WTC11 (cell line): ENCODE measurements around the gene TGIF1. TPM values are rescaled to one million over a fixed set of nuclear protein-coding genes. Genes with fewer than 3 reads are reported as not detected.

Experiments used
- ATAC-seq: fragments of 200-7000 bp; cut with Tn5 transposase; 2 replicates; pipeline ENCODE4 v1.10.0; 2021; ENCODE audit warnings: mild to moderate bottlenecking, moderate library complexity
- CTCF ChIA-PET: fragments of 300-600 bp; sonication (Branson Sonifier 250); formaldehyde crosslinking; loops from one replicate; lab custom pipeline; 2021; ENCODE audit warnings: antibody characterized with exemption; lab: Charles Lee
- POLR2A ChIA-PET: fragments of 350-600 bp; sonication (Branson Sonifier 250); formaldehyde crosslinking; loops from one replicate; lab custom pipeline; 2021; ENCODE audit warnings: antibody characterized with exemption; lab: Charles Lee
- DNase-seq: peaks from one replicate; pipeline ENCODE4 v3.0.0; 2021; ENCODE audit warnings: low spot score
- H3K27ac Mint-ChIP-seq: 2 replicates; pipeline ENCODE4 v1.8.0; 2021; ENCODE audit warnings: mixed read lengths
- H3K27me3 Mint-ChIP-seq: 2 replicates; pipeline ENCODE4 v1.8.0; 2021; ENCODE audit warnings: low read depth, mild to moderate bottlenecking, moderate library complexity, mixed read lengths
- H3K36me3 Mint-ChIP-seq: 2 replicates; pipeline ENCODE4 v1.8.0; 2021; ENCODE audit warnings: mixed read lengths
- H3K4me1 Mint-ChIP-seq: 2 replicates; pipeline ENCODE4 v1.8.0; 2022; ENCODE audit warnings: mixed read lengths
- H3K4me3 Mint-ChIP-seq: 2 replicates; pipeline ENCODE4 v1.8.0; 2021; ENCODE audit warnings: mild to moderate bottlenecking, moderate library complexity, mixed read lengths
- H3K9me3 Mint-ChIP-seq: 2 replicates; pipeline ENCODE4 v1.8.0; 2021; ENCODE audit warnings: mixed read lengths
- CREM ChIP-seq: sonication (generic); formaldehyde crosslinking; IDR thresholded peaks from 2 replicates; pipeline ENCODE4 v1.8.1; 2022; ENCODE audit warnings: mild to moderate bottlenecking, missing genetic modification reagents, moderate library complexity
- ELF4 ChIP-seq: sonication (generic); formaldehyde crosslinking; IDR thresholded peaks from 2 replicates; pipeline ENCODE4 v1.8.1; 2022; ENCODE audit warnings: low read depth, mild to moderate bottlenecking, moderate library complexity, missing genetic modification reagents
- FOXK1 ChIP-seq: sonication (generic); formaldehyde crosslinking; IDR thresholded peaks from 2 replicates; pipeline ENCODE4 v1.8.0; 2022; ENCODE audit warnings: mild to moderate bottlenecking, moderate library complexity, missing genetic modification reagents
- HMGA2 ChIP-seq: fragments of 250-450 bp; sonication (Bioruptor Pico); IDR thresholded peaks from 2 replicates; pipeline ENCODE4 v1.4.0; 2021; ENCODE audit warnings: mild to moderate bottlenecking, moderate library complexity
- IRF2 ChIP-seq: sonication (generic); formaldehyde crosslinking; IDR thresholded peaks from 2 replicates; pipeline ENCODE4 v1.8.0; 2022; ENCODE audit warnings: low read depth, missing genetic modification reagents, borderline replicate concordance
- JUN ChIP-seq: sonication (generic); formaldehyde crosslinking; IDR thresholded peaks from 2 replicates; pipeline ENCODE4 v1.8.0; 2023; ENCODE audit warnings: mild to moderate bottlenecking, missing genetic modification reagents
- MYBL2 ChIP-seq: sonication (generic); formaldehyde crosslinking; IDR thresholded peaks from 2 replicates; pipeline ENCODE4 v1.8.1; 2023; ENCODE audit warnings: mild to moderate bottlenecking, moderate library complexity, missing genetic modification reagents
- NFATC4 ChIP-seq: fragments of 250-450 bp; sonication (Bioruptor Pico); IDR thresholded peaks from 2 replicates; pipeline ENCODE4 v1.9.0; 2021; ENCODE audit warnings: mild to moderate bottlenecking
- NR1H2 ChIP-seq: sonication (generic); formaldehyde crosslinking; IDR thresholded peaks from 2 replicates; pipeline ENCODE4 v1.9.0; 2021; ENCODE audit warnings: mild to moderate bottlenecking, moderate library complexity, missing genetic modification reagents
- NR2C2 ChIP-seq: sonication (generic); formaldehyde crosslinking; IDR thresholded peaks from 2 replicates; pipeline ENCODE4 v1.8.0; 2022; ENCODE audit warnings: mild to moderate bottlenecking, missing genetic modification reagents
- NR3C1 ChIP-seq: sonication (generic); formaldehyde crosslinking; conservative IDR thresholded peaks from 2 replicates; pipeline ENCODE4 v1.8.1; 2023; ENCODE audit warnings: low read depth, mild to moderate bottlenecking, missing genetic modification reagents
- PRRX2 ChIP-seq: fragments of 250-450 bp; sonication (Bioruptor Pico); IDR thresholded peaks from 2 replicates; pipeline ENCODE4 v1.8.0; 2021; ENCODE audit warnings: mild to moderate bottlenecking
- SMAD4 ChIP-seq: sonication (generic); formaldehyde crosslinking; IDR thresholded peaks from 2 replicates; pipeline ENCODE4 v1.8.0; 2022; ENCODE audit warnings: mild to moderate bottlenecking, missing genetic modification reagents
- SOX15 ChIP-seq: fragments of 250-450 bp; sonication (Bioruptor Pico); IDR thresholded peaks from 2 replicates; pipeline ENCODE4 v1.9.0; 2021; ENCODE audit warnings: mild to moderate bottlenecking
- TP53 ChIP-seq: sonication (generic); formaldehyde crosslinking; IDR thresholded peaks from 2 replicates; pipeline ENCODE4 v1.8.1; 2023; ENCODE audit warnings: mild to moderate bottlenecking, missing genetic modification reagents
- ZNF232 ChIP-seq: sonication (generic); formaldehyde crosslinking; IDR thresholded peaks from 2 replicates; pipeline ENCODE4 v1.8.0; 2022; ENCODE audit warnings: mild to moderate bottlenecking, missing genetic modification reagents
- ZNF396 ChIP-seq: fragments of 250-450 bp; sonication (Bioruptor Pico); IDR thresholded peaks from 2 replicates; pipeline ENCODE4 v1.8.0; 2021; ENCODE audit warnings: mild to moderate bottlenecking, moderate library complexity, borderline replicate concordance
- ZNF671 ChIP-seq: fragments of 250-450 bp; sonication (Bioruptor Pico); IDR thresholded peaks from 2 replicates; pipeline ENCODE4 v1.8.0; 2021; ENCODE audit warnings: mild to moderate bottlenecking
- total RNA-seq: library from RNA; stranded (reverse); gene quantifications from 3 replicates; pipeline ENCODE4 v1.2.3, GENCODE V29; 2021
- TF ChIP-seq, protein P1 (sequence below): sonication (generic); formaldehyde crosslinking; IDR thresholded peaks from 2 replicates; pipeline ENCODE4 v1.8.1; 2022; ENCODE audit warnings: mild to moderate bottlenecking, moderate library complexity, missing genetic modification reagents
- TF ChIP-seq, protein P2 (sequence below): sonication (generic); formaldehyde crosslinking; IDR thresholded peaks from 2 replicates; pipeline ENCODE4 v1.8.0; 2022; ENCODE audit warnings: mild to moderate bottlenecking, missing genetic modification reagents
- TF ChIP-seq, protein P3 (sequence below): fragments of 250-450 bp; sonication (Bioruptor Pico); IDR thresholded peaks from 2 replicates; pipeline ENCODE4 v1.8.0; 2021; ENCODE audit warnings: mild to moderate bottlenecking
- TF ChIP-seq, protein P4 (sequence below): sonication (generic); formaldehyde crosslinking; IDR thresholded peaks from 2 replicates; pipeline ENCODE4 v1.8.1; 2022; ENCODE audit warnings: low read depth, mild to moderate bottlenecking, moderate library complexity, missing genetic modification reagents, borderline replicate concordance
- TF ChIP-seq, protein P5 (sequence below): sonication (generic); formaldehyde crosslinking; conservative IDR thresholded peaks from 2 replicates; pipeline ENCODE4 v1.8.1; 2022; ENCODE audit warnings: mild to moderate bottlenecking, missing genetic modification reagents
- TF ChIP-seq, protein P6 (sequence below): sonication (generic); formaldehyde crosslinking; IDR thresholded peaks from 2 replicates; pipeline ENCODE4 v1.8.1; 2022; ENCODE audit warnings: mild to moderate bottlenecking, missing genetic modification reagents, moderate library complexity, borderline replicate concordance
- TF ChIP-seq, protein P7 (sequence below): sonication (generic); formaldehyde crosslinking; IDR thresholded peaks from 2 replicates; pipeline ENCODE4 v1.8.1; 2023; ENCODE audit warnings: mild to moderate bottlenecking, missing genetic modification reagents, moderate library complexity

The TGIF1 gene
- total RNA-seq, 1 experiment from 2014 or later, result 206 TPM

DNA sequence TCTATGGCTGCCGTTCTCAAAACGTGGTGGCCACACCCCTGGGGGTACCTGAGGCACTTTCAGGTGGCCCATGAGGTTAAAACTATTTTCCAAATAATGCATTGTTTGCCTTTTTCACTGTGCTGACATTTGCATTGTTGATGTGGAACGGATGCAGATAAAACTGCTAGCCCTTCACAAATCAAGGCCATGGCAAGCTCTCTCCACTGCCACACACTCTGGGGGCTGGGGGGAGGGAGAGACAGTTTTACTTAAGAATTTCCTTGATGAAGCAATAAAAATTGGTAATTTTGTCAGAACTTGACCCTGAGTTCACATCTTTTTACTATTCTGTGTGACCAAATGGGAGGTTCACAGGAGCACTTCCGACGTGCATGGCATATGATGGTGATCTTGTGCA is 22.0 kb upstream of the TGIF1 start (continued):
- TF ChIP-seq NR3C1 (CRISPR knock-in tag) (no peak), HMGA2 (no peak), NR2C2 (CRISPR knock-in tag) (no peak), MYBL2 (CRISPR knock-in tag) (no peak), ELF4 (CRISPR knock-in tag) (no peak), TP53 (CRISPR knock-in tag) (no peak)
- TF ChIP-seq, protein P1, sequence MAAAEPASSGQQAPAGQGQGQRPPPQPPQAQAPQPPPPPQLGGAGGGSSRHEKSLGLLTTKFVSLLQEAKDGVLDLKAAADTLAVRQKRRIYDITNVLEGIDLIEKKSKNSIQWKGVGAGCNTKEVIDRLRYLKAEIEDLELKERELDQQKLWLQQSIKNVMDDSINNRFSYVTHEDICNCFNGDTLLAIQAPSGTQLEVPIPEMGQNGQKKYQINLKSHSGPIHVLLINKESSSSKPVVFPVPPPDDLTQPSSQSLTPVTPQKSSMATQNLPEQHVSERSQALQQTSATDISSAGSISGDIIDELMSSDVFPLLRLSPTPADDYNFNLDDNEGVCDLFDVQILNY (CRISPR knock-in tag), result no peak

DNA sequence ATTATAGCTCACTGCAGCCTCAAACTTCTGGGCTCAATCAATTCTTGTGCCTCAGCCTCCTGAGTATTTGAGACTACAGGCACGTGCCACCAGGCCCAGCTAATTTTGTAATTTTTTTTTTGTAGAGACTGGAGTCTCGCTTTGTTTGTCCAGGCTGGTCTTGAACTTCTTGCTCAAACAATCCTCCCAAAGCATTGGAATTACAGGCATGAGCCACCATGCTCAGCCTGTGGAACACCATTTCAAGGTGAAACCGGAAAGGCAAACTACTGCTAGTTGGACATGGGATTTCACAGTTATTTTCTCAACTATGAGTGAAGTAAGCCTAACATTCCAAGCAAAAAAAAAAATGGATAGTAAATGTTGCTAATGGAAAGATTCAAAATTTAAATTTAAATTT is 20.9 kb upstream of the TGIF1 start:
- Mint-ChIP-seq H3K27ac (no peak overlapping the region), H3K9me3 (0 out of 2 replicates have a peak, but pooled peaks cover 3% of the 10 kb centered on the region), H3K4me1 (peaks cover 7% of the 10 kb centered on the region; the same call in 1 of the 2 replicates), H3K4me3 (no peak overlapping the region), H3K36me3 (peaks cover 3% of the 10 kb centered on the region; the same call in 1 of the 2 replicates), H3K27me3 (no peaks in the 10 kb centered on the region; the same call in 1 of the 2 replicates)
- POLR2A ChIA-PET, result no interaction called here
- CTCF ChIA-PET, result interaction anchor here (0.6 to 1.1 kb wide), 2 partner anchors 165 to 342 kb away, joined by 3 to 4 read pairs; no protein-coding TSS in a partner anchor
- DNase-seq, result no peak
- ATAC-seq, result no peak
- TF ChIP-seq, protein P2, sequence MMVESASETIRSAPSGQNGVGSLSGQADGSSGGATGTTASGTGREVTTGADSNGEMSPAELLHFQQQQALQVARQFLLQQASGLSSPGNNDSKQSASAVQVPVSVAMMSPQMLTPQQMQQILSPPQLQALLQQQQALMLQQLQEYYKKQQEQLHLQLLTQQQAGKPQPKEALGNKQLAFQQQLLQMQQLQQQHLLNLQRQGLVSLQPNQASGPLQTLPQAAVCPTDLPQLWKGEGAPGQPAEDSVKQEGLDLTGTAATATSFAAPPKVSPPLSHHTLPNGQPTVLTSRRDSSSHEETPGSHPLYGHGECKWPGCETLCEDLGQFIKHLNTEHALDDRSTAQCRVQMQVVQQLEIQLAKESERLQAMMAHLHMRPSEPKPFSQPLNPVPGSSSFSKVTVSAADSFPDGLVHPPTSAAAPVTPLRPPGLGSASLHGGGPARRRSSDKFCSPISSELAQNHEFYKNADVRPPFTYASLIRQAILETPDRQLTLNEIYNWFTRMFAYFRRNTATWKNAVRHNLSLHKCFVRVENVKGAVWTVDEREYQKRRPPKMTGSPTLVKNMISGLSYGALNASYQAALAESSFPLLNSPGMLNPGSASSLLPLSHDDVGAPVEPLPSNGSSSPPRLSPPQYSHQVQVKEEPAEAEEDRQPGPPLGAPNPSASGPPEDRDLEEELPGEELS (CRISPR knock-in tag), result no peak
- TF ChIP-seq JUN (CRISPR knock-in tag), result no peak
- no peak for TF ChIP-seq NFATC4 (CRISPR knock-in tag)
- TF ChIP-seq, protein P3, sequence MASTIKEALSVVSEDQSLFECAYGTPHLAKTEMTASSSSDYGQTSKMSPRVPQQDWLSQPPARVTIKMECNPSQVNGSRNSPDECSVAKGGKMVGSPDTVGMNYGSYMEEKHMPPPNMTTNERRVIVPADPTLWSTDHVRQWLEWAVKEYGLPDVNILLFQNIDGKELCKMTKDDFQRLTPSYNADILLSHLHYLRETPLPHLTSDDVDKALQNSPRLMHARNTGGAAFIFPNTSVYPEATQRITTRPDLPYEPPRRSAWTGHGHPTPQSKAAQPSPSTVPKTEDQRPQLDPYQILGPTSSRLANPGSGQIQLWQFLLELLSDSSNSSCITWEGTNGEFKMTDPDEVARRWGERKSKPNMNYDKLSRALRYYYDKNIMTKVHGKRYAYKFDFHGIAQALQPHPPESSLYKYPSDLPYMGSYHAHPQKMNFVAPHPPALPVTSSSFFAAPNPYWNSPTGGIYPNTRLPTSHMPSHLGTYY, result no peak
- no peak for TF ChIP-seq ZNF232
- TF ChIP-seq ZNF671 (CRISPR knock-in tag), result no peak
- TF ChIP-seq PRRX2 (CRISPR knock-in tag), result no peak
- no peak for TF ChIP-seq IRF2 (CRISPR knock-in tag)
- TF ChIP-seq, protein P4, sequence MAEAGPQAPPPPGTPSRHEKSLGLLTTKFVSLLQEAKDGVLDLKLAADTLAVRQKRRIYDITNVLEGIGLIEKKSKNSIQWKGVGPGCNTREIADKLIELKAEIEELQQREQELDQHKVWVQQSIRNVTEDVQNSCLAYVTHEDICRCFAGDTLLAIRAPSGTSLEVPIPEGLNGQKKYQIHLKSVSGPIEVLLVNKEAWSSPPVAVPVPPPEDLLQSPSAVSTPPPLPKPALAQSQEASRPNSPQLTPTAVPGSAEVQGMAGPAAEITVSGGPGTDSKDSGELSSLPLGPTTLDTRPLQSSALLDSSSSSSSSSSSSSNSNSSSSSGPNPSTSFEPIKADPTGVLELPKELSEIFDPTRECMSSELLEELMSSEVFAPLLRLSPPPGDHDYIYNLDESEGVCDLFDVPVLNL (CRISPR knock-in tag), result no peak
- TF ChIP-seq, protein P5, sequence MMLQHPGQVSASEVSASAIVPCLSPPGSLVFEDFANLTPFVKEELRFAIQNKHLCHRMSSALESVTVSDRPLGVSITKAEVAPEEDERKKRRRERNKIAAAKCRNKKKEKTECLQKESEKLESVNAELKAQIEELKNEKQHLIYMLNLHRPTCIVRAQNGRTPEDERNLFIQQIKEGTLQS (CRISPR knock-in tag), result no peak
- TF ChIP-seq FOXK1 (CRISPR knock-in tag), result no peak
- no peak for TF ChIP-seq SMAD4 (CRISPR knock-in tag)
- TF ChIP-seq SOX15 (CRISPR knock-in tag), result no peak

DNA sequence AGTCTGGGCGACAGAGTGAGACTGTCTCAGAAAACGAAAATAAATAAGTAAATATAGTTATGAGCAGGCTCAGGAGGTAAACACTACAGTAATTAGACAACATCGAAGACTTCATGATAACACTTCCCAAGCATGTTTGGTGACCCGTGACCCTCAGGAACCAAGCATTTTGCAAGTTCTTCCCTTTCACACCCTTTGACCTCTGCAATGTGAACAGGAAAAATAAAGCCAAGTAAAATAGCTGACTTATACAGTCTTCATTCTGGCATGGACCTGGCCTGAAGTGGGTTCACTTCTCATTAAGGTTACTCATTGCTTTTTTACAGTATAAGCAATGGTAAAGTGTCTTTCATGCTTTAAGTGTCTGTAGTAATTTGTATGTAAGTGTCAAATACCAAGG is 15.3 kb upstream of the TGIF1 start:
- no peaks in the 10 kb centered on the region for H3K9me3 Mint-ChIP-seq
- no peak overlapping the region for H3K4me3 Mint-ChIP-seq
- ChIA-PET CTCF (interaction anchor here (1.2 kb wide), 1 partner anchor 232 kb away, joined by 3 read pairs; no protein-coding TSS in a partner anchor), POLR2A (no interaction called here)
- no peaks in the 10 kb centered on the region for H3K36me3 Mint-ChIP-seq
- ATAC-seq, result no peak
- TF ChIP-seq CREM (CRISPR knock-in tag) (no peak), ZNF396 (CRISPR knock-in tag) (no peak), NR1H2 (CRISPR knock-in tag) (no peak)
- TF ChIP-seq, protein P6, sequence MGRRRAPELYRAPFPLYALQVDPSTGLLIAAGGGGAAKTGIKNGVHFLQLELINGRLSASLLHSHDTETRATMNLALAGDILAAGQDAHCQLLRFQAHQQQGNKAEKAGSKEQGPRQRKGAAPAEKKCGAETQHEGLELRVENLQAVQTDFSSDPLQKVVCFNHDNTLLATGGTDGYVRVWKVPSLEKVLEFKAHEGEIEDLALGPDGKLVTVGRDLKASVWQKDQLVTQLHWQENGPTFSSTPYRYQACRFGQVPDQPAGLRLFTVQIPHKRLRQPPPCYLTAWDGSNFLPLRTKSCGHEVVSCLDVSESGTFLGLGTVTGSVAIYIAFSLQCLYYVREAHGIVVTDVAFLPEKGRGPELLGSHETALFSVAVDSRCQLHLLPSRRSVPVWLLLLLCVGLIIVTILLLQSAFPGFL (CRISPR knock-in tag), result no peak
- TF ChIP-seq, protein P1 (CRISPR knock-in tag), result no peak
- TF ChIP-seq, protein P7, sequence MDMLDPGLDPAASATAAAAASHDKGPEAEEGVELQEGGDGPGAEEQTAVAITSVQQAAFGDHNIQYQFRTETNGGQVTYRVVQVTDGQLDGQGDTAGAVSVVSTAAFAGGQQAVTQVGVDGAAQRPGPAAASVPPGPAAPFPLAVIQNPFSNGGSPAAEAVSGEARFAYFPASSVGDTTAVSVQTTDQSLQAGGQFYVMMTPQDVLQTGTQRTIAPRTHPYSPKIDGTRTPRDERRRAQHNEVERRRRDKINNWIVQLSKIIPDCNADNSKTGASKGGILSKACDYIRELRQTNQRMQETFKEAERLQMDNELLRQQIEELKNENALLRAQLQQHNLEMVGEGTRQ (CRISPR knock-in tag), result no peak
- no peak for DNase-seq
- H3K27ac Mint-ChIP-seq, result no peak overlapping the region
- no peaks in the 10 kb centered on the region; the same call in 1 of the 2 replicates for H3K27me3 Mint-ChIP-seq
- peaks cover 4% of the 10 kb centered on the region; the same call in 1 of the 2 replicates for H3K4me1 Mint-ChIP-seq
